ENCODE results near the gene DECR2.

The DECR2 gene

GRCh38 chr16:441447-441846, 39.8 kb downstream of the DECR2 start:
- no peak for TF ChIP-seq CTCF (conservative IDR thresholded peaks at IDR 0.05; ENCODE audit: low read depth, low read length)
- no peak overlapping the region for H3K4me3 ChIP-seq (ENCODE audit: low read length)
- DNase-seq (ENCODE audit: low read depth) = no peak

GRCh38 chr16:442976-443375, 41.3 kb downstream of the DECR2 start:
- DNase-seq (ENCODE audit: low read depth) = no peak
- no peak overlapping the region for H3K4me3 ChIP-seq (ENCODE audit: low read length)
- TF ChIP-seq CTCF (conservative IDR thresholded peaks at IDR 0.05; ENCODE audit: low read depth, low read length) = no peak

- TF ChIP-seq CTCF (conservative IDR thresholded peaks at IDR 0.05; ENCODE audit: low read depth, low read length) = no peak
- DNase-seq (ENCODE audit: low read depth) = no peak
- no peak overlapping the region for H3K4me3 ChIP-seq (ENCODE audit: low read length)
These were observed 42.3 kb downstream of the DECR2 start for GRCh38 chr16:444027-444426.

- H3K4me3 ChIP-seq (ENCODE audit: low read length) = no peak overlapping the region
- TF ChIP-seq CTCF (conservative IDR thresholded peaks at IDR 0.05; ENCODE audit: low read depth, low read length) = no peak
- DNase-seq (ENCODE audit: low read depth) = no peak
These were observed 43.9 kb downstream of the DECR2 start for GRCh38 chr16:445566-445965.

- no peak for DNase-seq (ENCODE audit: low read depth)
- no peak for TF ChIP-seq CTCF (conservative IDR thresholded peaks at IDR 0.05; ENCODE audit: low read depth, low read length)
These were observed 48.7 kb downstream of the DECR2 start for GRCh38 chr16:450385-450784.

GRCh38 chr16:450785-451512, 49.3 kb downstream of the DECR2 start:
- TF ChIP-seq CTCF (conservative IDR thresholded peaks at IDR 0.05; ENCODE audit: low read depth, low read length) = no peak
- DNase-seq (ENCODE audit: low read depth) = no peak
- no peak overlapping the region for H3K4me3 ChIP-seq (ENCODE audit: low read length)

More at GRCh38 chr16:450385-450784, 48.7 kb downstream of the DECR2 start:
- no peak overlapping the region for H3K4me3 ChIP-seq (ENCODE audit: low read length)

- DNase-seq (ENCODE audit: low read depth) = no peak
- H3K4me3 ChIP-seq (ENCODE audit: low read length) = no peak overlapping the region
- TF ChIP-seq CTCF (conservative IDR thresholded peaks at IDR 0.05; ENCODE audit: low read depth, low read length) = no peak
These were observed 52.8 kb downstream of the DECR2 start for GRCh38 chr16:454397-454940.
